ENCODE results near the gene RAB35. TPM values are rescaled to one million over a fixed set of nuclear protein-coding genes. Genes with fewer than 3 reads are reported as not detected.

The RAB35 gene
- total and polyA plus RNA-seq, 9 of the 15 experiments (the other 6 are each of a cell fraction or from before 2014, with no cell fraction given), result 0.65 to 76.3 (median 38.9) TPM

- TF ChIP-seq ZFP91 (CRISPR knock-in tag; IDR thresholded peaks at IDR 0.05) (no peak), C11orf30 (IDR thresholded peaks at IDR 0.05; ENCODE audit: low read depth) (peak; percentile 97), SRF (CRISPR knock-in tag; IDR thresholded peaks at IDR 0.05) (peak in 1 of 2 experiments; percentile 59; a peak in 1 of 4 replicates), CTBP1 (IDR thresholded peaks at IDR 0.05; ENCODE audit: borderline replicate concordance) (peak; percentile 55; the same call in 1 of the 2 replicates), ZBTB9 (CRISPR knock-in tag; IDR thresholded peaks at IDR 0.05) (no peak), MAFK (IDR thresholded peaks at IDR 0.05; ENCODE audit: low read length) (peak; percentile 94), HCFC1 (IDR thresholded peaks at IDR 0.05; ENCODE audit: low read depth, low read length) (no peak), ZNF347 (CRISPR knock-in tag; IDR thresholded peaks at IDR 0.05; ENCODE audit: low read depth) (no peak), CHCHD3 (CRISPR knock-in tag; IDR thresholded peaks at IDR 0.05) (no peak), MAFG (tag; conservative IDR thresholded peaks at IDR 0.05) (peak; percentile 94), SMAD4 (CRISPR knock-in tag; conservative IDR thresholded peaks at IDR 0.05) (0 out of 2 replicates have a peak, but pooled peaks have one; percentile 12)
- TF ChIP-seq, protein P1, sequence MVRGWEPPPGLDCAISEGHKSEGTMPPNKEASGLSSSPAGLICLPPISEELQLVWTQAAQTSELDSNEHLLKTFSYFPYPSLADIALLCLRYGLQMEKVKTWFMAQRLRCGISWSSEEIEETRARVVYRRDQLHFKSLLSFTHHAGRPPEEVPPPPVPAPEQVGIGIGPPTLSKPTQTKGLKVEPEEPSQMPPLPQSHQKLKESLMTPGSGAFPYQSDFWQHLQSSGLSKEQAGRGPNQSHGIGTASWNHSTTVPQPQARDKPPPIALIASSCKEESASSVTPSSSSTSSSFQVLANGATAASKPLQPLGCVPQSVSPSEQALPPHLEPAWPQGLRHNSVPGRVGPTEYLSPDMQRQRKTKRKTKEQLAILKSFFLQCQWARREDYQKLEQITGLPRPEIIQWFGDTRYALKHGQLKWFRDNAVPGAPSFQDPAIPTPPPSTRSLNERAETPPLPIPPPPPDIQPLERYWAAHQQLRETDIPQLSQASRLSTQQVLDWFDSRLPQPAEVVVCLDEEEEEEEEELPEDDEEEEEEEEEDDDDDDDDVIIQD (CRISPR knock-in tag; IDR thresholded peaks at IDR 0.05), result no peak
Observed at GRCh38 chr12:120118321-120119061, 1.9 kb upstream of the RAB35 start (continued).
